H1 (cell line): ENCODE results near the gene PTGIS. TPM values are rescaled to one million over a fixed set of nuclear protein-coding genes. Genes with fewer than 3 reads are reported as not detected.

ENCODE experiments used
- ATF2 ChIP-seq: IDR thresholded peaks from 2 replicates; pipeline ENCODE4 v1.6.1; 2012; ENCODE audit warnings: low read length, inconsistent platforms
- CHD7 ChIP-seq: fragments of 300-600 bp; sonication (generic); IDR thresholded peaks from 2 replicates; pipeline ENCODE4 v1.7.1; 2012; ENCODE audit warnings: low read length, moderate library complexity, mild to moderate bottlenecking, inconsistent platforms; ENCODE audit not compliant: insufficient replicate concordance
- PHF8 ChIP-seq: fragments of 200-600 bp; sonication (generic); conservative IDR thresholded peaks from 2 replicates; pipeline ENCODE4 v1.7.1; 2012; ENCODE audit warnings: low read depth, mild to moderate bottlenecking, inconsistent platforms, low read length, moderate library complexity
- POU5F1 ChIP-seq: IDR thresholded peaks from 2 replicates; pipeline ENCODE4 v1.6.1; 2011; ENCODE audit warnings: low read depth, mild to moderate bottlenecking, low read length, moderate library complexity
- RNF2 ChIP-seq: fragments of 200-900, 300-1000 bp; sonication (generic); IDR thresholded peaks from 2 replicates; pipeline ENCODE4 v1.7.1; 2016; ENCODE audit warnings: borderline replicate concordance, low read depth, mild to moderate bottlenecking, antibody characterized with exemption, low read length; ENCODE audit not compliant: poor library complexity, severe bottlenecking; ENCODE audit errors: missing control alignments
- SAP30 ChIP-seq: fragments of 300-600 bp; sonication (generic); IDR thresholded peaks from 2 replicates; pipeline ENCODE4 v1.7.1; 2012; ENCODE audit warnings: low read length, moderate library complexity, mild to moderate bottlenecking, inconsistent platforms; ENCODE audit not compliant: insufficient read depth, insufficient replicate concordance
- USF2 ChIP-seq: IDR thresholded peaks from 2 replicates; pipeline ENCODE4 v1.6.1; 2011; ENCODE audit warnings: low read length, improper control_type of control experiment
- polyA plus RNA-seq, 7 experiments: library from polyadenylated mRNA; depleted of rRNA in 3 of 7; stranded (reverse) in 5 of 7; unstranded in 2 of 7; fragments of >200 nt in 5 of 7; fragments of 200-250 nt in 2 of 7; gene quantifications; 1 replicate in 5 of 7; 2 replicates in 1 of 7; 4 replicates in 1 of 7; pipeline versions ENCODE4 v1.2.1 to v1.2.3, GENCODE V29; 2011 to 2013; ENCODE audit warnings: missing spikeins in 2 of 7, mixed read lengths in 2 of 7
- total RNA-seq: library from RNA; stranded (reverse); fragmentation: NEBNext Ultra II Directional; extraction: Animal tissue kit (Norgen Biotek cat#: 25700); gene quantifications from 2 replicates; pipeline ENCODE4 v1.2.1, GENCODE V29; 2021

The PTGIS gene
- total and polyA plus RNA-seq, 2 of the 8 experiments (the other 6 are each of a cell fraction or from before 2014, with no cell fraction given): 29.9 to 35.5 TPM

- no peak for TF ChIP-seq CHD7
- TF ChIP-seq RNF2: no peak
- TF ChIP-seq USF2: no peak
- TF ChIP-seq ATF2: no peak
- TF ChIP-seq PHF8: no peak
- TF ChIP-seq SAP30: no peak
- no peak for TF ChIP-seq POU5F1
Observed at GRCh38 chr20:49595346-49595745, 27.4 kb upstream of the PTGIS start (continued).
